OCI-LY3 (cell line): ENCODE measurements around the gene KRT26.

Source experiments
- CTCF ChIP-seq: fragments of 200-600, 300-600 bp; sonication (generic); IDR thresholded peaks from 2 replicates; pipeline ENCODE4 v1.5.1; 2014; ENCODE audit warnings: antibody characterized with exemption, low read length, low read depth
- EZH2phosphoT487 ChIP-seq: fragments of 200-600 bp; shearing (Covaris generic); IDR thresholded peaks from 2 replicates; pipeline ENCODE4 v1.6.1; 2018; ENCODE audit warnings: antibody characterized with exemption, mixed run types, low read depth

- TF ChIP-seq CTCF (no peak), EZH2phosphoT487 (no peak)
Observed at GRCh38 chr17:40730970-40731369, 41.0 kb downstream of the KRT26 start.
